Heart left ventricle (tissue), 13 donors: ENCODE results near the gene ANKRD34B.

ENCODE experiments used
- POLR2A ChIP-seq, 2 donors: fragments of 450-650 bp; IDR thresholded peaks; one replicate each; pipeline ENCODE4 v1.6.1; 2017; ENCODE audit warnings: antibody characterized with exemption in 2 of 2, mild to moderate bottlenecking in 2 of 2, moderate library complexity in 2 of 2
- TF ChIP-seq, protein P1 (sequence below), 12 donors: fragments of 200-600 bp; sonication (generic) in 4 of 12; IDR thresholded peaks; one replicate each; pipeline versions ENCODE4 v1.5.0 to v1.8.0; 2018 to 2022; ENCODE audit warnings: antibody characterized with exemption in 12 of 12, mild to moderate bottlenecking in 5 of 12
- donor health status: ischemic (EF 13 %, LVEDD 7.1; RV severe dilation, severe dysfunction).
- donor health status: DM: no; HTN: yes; CAD: no.
- donor health status: DM: no; HTN: no; CAD: no.
- donor health status: ischemic (EF 25% LVEDD 6.9; RV normal size, moderate dysfunction).
- donor health status: ischemic (EF 25% LVEDD 5.7; RV mildly dilated, moderate dysfunction).
- donor health status: ischemic (EF 35%, LVEDD 5.7; RV mildly dilated, moderate dysfunction).
- donor health status: nonischemic (EF 11% LVEDD 7.7; RV severe dilation, severe dysfunction).
- donor health status: DM: yes; HTN: yes; CAD: no.
- donor health status: PGD.
- donor health status: ischemic (EF 29% LVEDD 5.4; RV normal size, mild dysfunction).
- donor health status: nonischemic (EF 23%, LVEDD 6.1; RV moderate dilation, normal function).

DNA sequence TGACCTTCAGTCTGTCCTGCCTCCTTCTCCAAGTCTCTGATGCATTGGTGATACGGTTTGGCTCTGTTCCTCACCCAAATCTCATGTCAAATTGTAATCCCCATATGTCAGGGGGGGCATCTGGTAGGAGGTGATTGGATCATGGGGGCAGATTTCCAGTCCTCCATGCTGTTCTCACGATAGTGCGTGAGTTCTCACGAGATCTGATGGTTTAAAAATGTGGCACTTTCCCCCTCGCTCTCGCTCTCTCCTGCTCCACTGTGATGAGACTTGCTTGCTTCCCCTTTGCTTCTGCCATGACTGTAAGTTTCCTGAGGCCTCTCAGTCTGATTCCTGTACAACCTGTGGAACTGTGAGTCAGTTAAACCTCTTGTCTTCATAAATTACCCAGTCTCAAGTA, 14.7 kb upstream of the ANKRD34B start:
- TF ChIP-seq, protein P1, sequence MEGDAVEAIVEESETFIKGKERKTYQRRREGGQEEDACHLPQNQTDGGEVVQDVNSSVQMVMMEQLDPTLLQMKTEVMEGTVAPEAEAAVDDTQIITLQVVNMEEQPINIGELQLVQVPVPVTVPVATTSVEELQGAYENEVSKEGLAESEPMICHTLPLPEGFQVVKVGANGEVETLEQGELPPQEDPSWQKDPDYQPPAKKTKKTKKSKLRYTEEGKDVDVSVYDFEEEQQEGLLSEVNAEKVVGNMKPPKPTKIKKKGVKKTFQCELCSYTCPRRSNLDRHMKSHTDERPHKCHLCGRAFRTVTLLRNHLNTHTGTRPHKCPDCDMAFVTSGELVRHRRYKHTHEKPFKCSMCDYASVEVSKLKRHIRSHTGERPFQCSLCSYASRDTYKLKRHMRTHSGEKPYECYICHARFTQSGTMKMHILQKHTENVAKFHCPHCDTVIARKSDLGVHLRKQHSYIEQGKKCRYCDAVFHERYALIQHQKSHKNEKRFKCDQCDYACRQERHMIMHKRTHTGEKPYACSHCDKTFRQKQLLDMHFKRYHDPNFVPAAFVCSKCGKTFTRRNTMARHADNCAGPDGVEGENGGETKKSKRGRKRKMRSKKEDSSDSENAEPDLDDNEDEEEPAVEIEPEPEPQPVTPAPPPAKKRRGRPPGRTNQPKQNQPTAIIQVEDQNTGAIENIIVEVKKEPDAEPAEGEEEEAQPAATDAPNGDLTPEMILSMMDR (IDR thresholded peaks at IDR 0.05), result no peak
- TF ChIP-seq POLR2A (IDR thresholded peaks at IDR 0.05), result no peak
